Subcutaneous abdominal adipose tissue (tissue), 5 donors: ENCODE data around the gene ELK4.

Source experiments
- H3K27ac ChIP-seq: one replicate; pipeline ENCODE4 v1.7.0; 2013; ENCODE audit warnings: low read depth, mild to moderate bottlenecking, inconsistent platforms, low read length, moderate library complexity
- H3K27me3 ChIP-seq, 5 donors: one replicate each; pipeline ENCODE4 v1.7.0; 2013; ENCODE audit warnings: low read length in 5 of 5, inconsistent platforms in 1 of 5; ENCODE audit not compliant: control insufficient read depth in 5 of 5, insufficient read depth in 4 of 5
- H3K36me3 ChIP-seq, 5 donors: one replicate each; pipeline ENCODE4 v1.7.0; 2013; ENCODE audit warnings: low read length in 5 of 5; ENCODE audit not compliant: control insufficient read depth in 5 of 5, insufficient read depth in 5 of 5
- H3K4me1 ChIP-seq, 5 donors: one replicate each; pipeline ENCODE4 v1.7.0; 2013; ENCODE audit warnings: low read length in 5 of 5, mild to moderate bottlenecking in 3 of 5, moderate library complexity in 1 of 5; ENCODE audit not compliant: control insufficient read depth in 5 of 5, insufficient read depth in 5 of 5
- H3K4me3 ChIP-seq, 5 donors: one replicate each; pipeline ENCODE4 v1.7.0; 2013; ENCODE audit warnings: low read length in 5 of 5, low read depth in 1 of 5
- H3K9ac ChIP-seq, 5 donors: one replicate each; pipeline ENCODE4 v1.7.0; 2013; ENCODE audit warnings: low read length in 5 of 5, mild to moderate bottlenecking in 4 of 5, moderate library complexity in 3 of 5
- H3K9me3 ChIP-seq, 5 donors: one replicate each; pipeline ENCODE4 v1.7.0; 2013; ENCODE audit warnings: low read length in 5 of 5; ENCODE audit not compliant: control insufficient read depth in 5 of 5
- donor health status: healthy.
- donor health status: healthy.
- donor health status: healthy.
- donor health status: healthy.
- donor health status: healthy.

The ELK4 gene

GRCh38 chr1:205599669-205600042 is 32.2 kb downstream of the ELK4 start:
- peak overlapping the region; percentile 13 for H3K27ac ChIP-seq
- no peaks in the 10 kb centered on the region for H3K27me3 ChIP-seq
- H3K4me3 ChIP-seq, result peak overlapping the region in 1 of 5 donors; percentile 27
- no peak overlapping the region for H3K9ac ChIP-seq
- no peaks in the 10 kb centered on the region for H3K9me3 ChIP-seq
- H3K4me1 ChIP-seq, result peaks cover 12 to 34% (median 13%) of the 10 kb centered on the region in 5 donors
- H3K36me3 ChIP-seq, result peaks cover 0 to 14% (median 11%) of the 10 kb centered on the region in 5 donors

- H3K9ac ChIP-seq, result no peak overlapping the region
- H3K4me1 ChIP-seq, result peaks cover 12 to 34% (median 13%) of the 10 kb centered on the region in 5 donors
- peak overlapping the region in 1 of 5 donors; percentile 27 for H3K4me3 ChIP-seq
- peak overlapping the region; percentile 38 for H3K27ac ChIP-seq
- H3K27me3 ChIP-seq, result no peaks in the 10 kb centered on the region
- peaks cover 0 to 12% (median 11%) of the 10 kb centered on the region in 5 donors for H3K36me3 ChIP-seq
- H3K9me3 ChIP-seq, result no peaks in the 10 kb centered on the region
Measured at GRCh38 chr1:205598841-205599668, 32.8 kb downstream of the ELK4 start.

GRCh38 chr1:205597691-205598314 is 34.0 kb downstream of the ELK4 start:
- H3K36me3 ChIP-seq, result peaks cover 0 to 10% (median 8%) of the 10 kb centered on the region in 5 donors

GRCh38 chr1:205596876-205597275 is 34.9 kb downstream of the ELK4 start:
- Histone ChIP-seq H3K36me3 (peaks cover 0 to 9% (median 3%) of the 10 kb centered on the region in 5 donors), H3K27me3 (no peaks in the 10 kb centered on the region), H3K4me3 (no peak overlapping the region), H3K4me1 (peaks cover 12 to 45% (median 16%) of the 10 kb centered on the region in 5 donors), H3K9ac (no peak overlapping the region), H3K9me3 (no peaks in the 10 kb centered on the region), H3K27ac (no peak overlapping the region)

More at GRCh38 chr1:205597691-205598314, 34.0 kb downstream of the ELK4 start:
- Histone ChIP-seq H3K4me3 (no peak overlapping the region), H3K27me3 (no peaks in the 10 kb centered on the region), H3K27ac (peak overlapping the region; percentile 38), H3K4me1 (peaks cover 12 to 42% (median 13%) of the 10 kb centered on the region in 5 donors), H3K9me3 (no peaks in the 10 kb centered on the region), H3K9ac (no peak overlapping the region)

GRCh38 chr1:205595861-205596260 is 36.0 kb downstream of the ELK4 start:
- H3K4me3 ChIP-seq, result no peak overlapping the region
- H3K4me1 ChIP-seq, result peaks cover 12 to 48% (median 17%) of the 10 kb centered on the region in 5 donors
- H3K27me3 ChIP-seq, result no peaks in the 10 kb centered on the region
- H3K36me3 ChIP-seq, result peaks cover 0 to 7% (median 2%) of the 10 kb centered on the region in 5 donors
- no peak overlapping the region for H3K27ac ChIP-seq
- no peak overlapping the region for H3K9ac ChIP-seq
- no peaks in the 10 kb centered on the region for H3K9me3 ChIP-seq

GRCh38 chr1:205595435-205595834 is 36.4 kb downstream of the ELK4 start:
- H3K9me3 ChIP-seq, result no peaks in the 10 kb centered on the region
- no peak overlapping the region for H3K9ac ChIP-seq
- no peak overlapping the region for H3K4me3 ChIP-seq
- H3K27ac ChIP-seq, result no peak overlapping the region
- H3K4me1 ChIP-seq, result peaks cover 12 to 44% (median 17%) of the 10 kb centered on the region in 5 donors
- peaks cover 0 to 7% (median 2%) of the 10 kb centered on the region in 5 donors for H3K36me3 ChIP-seq
- no peaks in the 10 kb centered on the region for H3K27me3 ChIP-seq

- H3K36me3 ChIP-seq, result peaks cover 0 to 7% (median 2%) of the 10 kb centered on the region in 5 donors
- no peak overlapping the region for H3K4me3 ChIP-seq
- peaks cover 9 to 38% (median 15%) of the 10 kb centered on the region in 5 donors for H3K4me1 ChIP-seq
- no peak overlapping the region for H3K9ac ChIP-seq
- no peak overlapping the region for H3K27ac ChIP-seq
- peaks cover 0 to 2% (median 0%) of the 10 kb centered on the region in 5 donors for H3K27me3 ChIP-seq
- H3K9me3 ChIP-seq, result no peaks in the 10 kb centered on the region
Measured at GRCh38 chr1:205594846-205595245, 37.0 kb downstream of the ELK4 start.

GRCh38 chr1:205593967-205594366 is 37.8 kb downstream of the ELK4 start:
- H3K27me3 ChIP-seq, result peaks cover 0 to 3% (median 0%) of the 10 kb centered on the region in 5 donors
- H3K9me3 ChIP-seq, result no peaks in the 10 kb centered on the region
- peaks cover 0 to 7% (median 2%) of the 10 kb centered on the region in 5 donors for H3K36me3 ChIP-seq
- H3K4me1 ChIP-seq, result peaks cover 4 to 30% (median 7%) of the 10 kb centered on the region in 5 donors
- H3K4me3 ChIP-seq, result no peak overlapping the region
- H3K9ac ChIP-seq, result no peak overlapping the region
- H3K27ac ChIP-seq, result no peak overlapping the region

- Histone ChIP-seq H3K36me3 (peaks cover 0 to 7% (median 2%) of the 10 kb centered on the region in 5 donors), H3K9ac (no peak overlapping the region), H3K4me3 (no peak overlapping the region), H3K4me1 (peaks cover 2 to 25% (median 4%) of the 10 kb centered on the region in 5 donors), H3K27me3 (peaks cover 0 to 3% (median 0%) of the 10 kb centered on the region in 5 donors), H3K9me3 (no peaks in the 10 kb centered on the region), H3K27ac (no peak overlapping the region)
Measured at GRCh38 chr1:205593532-205593931, 38.3 kb downstream of the ELK4 start.
